Fibroblast of mammary gland (primary cell): ENCODE data around the gene KCNAB1.
"Not testable (repeated sequence)": the region's sequence is repeated elsewhere in the genome, so short reads cannot be mapped to it uniquely, and the experiment has no call there.

Experiments
- DNase-seq: peaks from one replicate; pipeline ENCODE4 v3.0.0-alpha.2; 2010; ENCODE audit warnings: low read depth
- H3K4me3 ChIP-seq: 2 replicates; pipeline ENCODE4 v1.5.1; 2011; ENCODE audit warnings: low read depth, mild to moderate bottlenecking, low read length, moderate library complexity; ENCODE audit not compliant: control insufficient read depth
- CTCF ChIP-seq: conservative IDR thresholded peaks from 2 replicates; pipeline ENCODE4 v1.5.1; 2011; ENCODE audit warnings: low read depth, low read length, inconsistent platforms; ENCODE audit not compliant: control insufficient read depth, insufficient read depth

Gene KCNAB1

DNA sequence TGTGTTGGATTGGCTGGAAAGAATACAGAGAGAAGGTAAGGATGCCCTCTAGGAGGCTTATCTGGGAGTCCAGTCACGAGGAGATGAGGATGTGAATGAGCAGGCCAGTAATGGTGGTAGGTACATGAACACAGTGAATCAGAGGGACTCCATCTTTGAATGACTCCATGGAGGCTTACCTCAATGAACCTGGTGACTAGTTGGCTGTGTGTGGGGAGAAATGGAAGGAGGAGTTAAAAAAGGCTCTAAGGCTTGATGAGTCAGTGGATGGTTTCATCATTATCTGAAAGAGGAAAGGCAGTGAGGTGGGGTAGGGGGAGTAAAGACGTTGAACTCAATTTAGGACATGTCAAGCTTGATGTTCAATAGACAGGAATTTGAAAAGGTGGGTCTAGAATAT, 61.1 kb downstream of the KCNAB1 start:
- peak; percentile 88 for DNase-seq
- no peak overlapping the region for H3K4me3 ChIP-seq
- no peak for TF ChIP-seq CTCF

GRCh38 chr3:156183396-156183795, 63.0 kb downstream of the KCNAB1 start:
- DNase-seq: no peak
- no peak for TF ChIP-seq CTCF
- no peak overlapping the region for H3K4me3 ChIP-seq

GRCh38 chr3:156184156-156184555, 63.8 kb downstream of the KCNAB1 start:
- no peak overlapping the region for H3K4me3 ChIP-seq
- TF ChIP-seq CTCF: no peak
- no peak for DNase-seq

GRCh38 chr3:156187146-156187769, 66.9 kb downstream of the KCNAB1 start:
- DNase-seq: peak; percentile 67
- no peak overlapping the region for H3K4me3 ChIP-seq
- no peak for TF ChIP-seq CTCF

DNA sequence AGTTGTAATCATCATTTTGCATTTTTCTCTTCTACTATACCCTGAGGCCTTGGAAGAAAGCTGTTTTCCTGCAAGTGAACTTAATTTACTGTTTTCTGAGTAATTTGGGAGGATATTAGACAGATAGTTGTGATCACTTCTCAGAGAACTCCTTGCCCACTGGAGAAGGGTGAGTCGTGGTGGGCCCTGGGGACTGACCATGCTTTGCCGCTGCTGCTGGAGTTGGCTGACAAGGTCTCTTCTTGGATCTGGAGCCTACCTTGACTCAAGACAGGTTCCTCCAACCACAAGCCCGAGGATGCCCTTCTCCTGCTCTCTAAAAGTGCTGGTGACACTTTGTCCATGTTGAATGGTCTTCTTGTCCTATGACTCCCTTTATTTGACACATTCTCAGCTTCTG, 68.4 kb downstream of the KCNAB1 start:
- DNase-seq: no peak
- no peak for TF ChIP-seq CTCF
- H3K4me3 ChIP-seq: no peak overlapping the region

DNA sequence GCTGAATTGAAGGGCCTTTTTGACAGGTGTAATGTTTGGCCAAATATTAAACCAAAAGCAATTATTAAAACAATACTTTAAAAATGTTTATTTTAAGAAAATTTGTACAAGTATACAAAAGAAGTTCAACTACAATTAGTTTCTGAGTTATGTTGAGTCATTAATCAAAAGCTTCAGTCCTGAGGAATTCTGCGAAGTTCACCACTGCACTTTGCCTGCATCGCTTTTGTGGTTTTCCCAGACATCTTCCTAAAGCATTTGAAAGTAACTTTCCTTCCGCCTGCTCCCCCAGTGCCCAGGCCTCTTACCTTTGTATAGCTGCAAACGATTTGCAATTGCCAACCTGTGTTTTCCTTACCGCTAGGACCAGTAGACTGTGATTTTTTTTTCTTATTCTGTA, 69.5 kb downstream of the KCNAB1 start:
- no peak for TF ChIP-seq CTCF
- no peak for DNase-seq
- H3K4me3 ChIP-seq: no peak overlapping the region

DNA sequence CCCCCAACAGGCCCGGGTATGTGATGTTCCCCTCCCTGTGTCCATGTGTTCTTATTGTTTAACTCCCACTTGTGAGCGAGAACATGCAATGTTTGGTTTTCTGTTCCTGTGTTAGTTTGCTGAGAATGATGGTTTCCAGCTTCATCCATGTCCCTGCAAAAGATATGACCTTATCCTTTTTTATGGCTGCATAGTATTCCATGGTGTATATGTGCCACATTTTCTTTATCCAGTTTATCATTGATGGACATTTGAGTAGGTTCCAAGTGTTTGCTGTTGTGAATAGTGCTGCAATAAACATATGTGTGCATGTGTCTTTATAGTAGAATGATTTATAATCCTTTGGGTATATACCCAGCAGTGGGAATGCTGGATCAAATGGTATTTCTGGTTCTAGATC, 74.6 kb downstream of the KCNAB1 start:
- DNase-seq, H3K4me3 ChIP-seq: not testable (repeated sequence)

DNA sequence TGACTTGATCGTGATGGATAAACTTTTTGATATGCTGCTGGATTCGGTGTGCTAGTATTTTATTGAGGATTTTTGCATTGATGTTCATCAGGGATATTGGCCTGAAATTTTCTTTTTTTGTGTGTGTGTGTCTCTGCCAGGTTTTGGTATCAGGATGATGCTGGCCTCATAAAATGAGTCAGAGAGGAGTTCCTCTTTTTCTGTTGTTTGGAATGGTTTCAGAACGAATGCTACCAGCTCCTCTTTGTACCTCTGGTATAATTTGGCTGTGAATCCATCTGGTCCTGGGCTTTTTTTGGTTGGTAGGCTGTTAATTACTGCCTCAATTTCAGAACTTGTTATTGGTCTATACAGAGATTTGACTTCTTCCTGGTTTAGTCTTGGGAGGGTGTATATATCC, 76.8 kb downstream of the KCNAB1 start:
- DNase-seq: peak; percentile 17
- not testable (repeated sequence) for H3K4me3 ChIP-seq
